Activated CD8-positive, alpha-beta T cell treated with anti-CD3 and anti-CD28 coated beads for 36 hours (primary cell): Measurements from ENCODE around the gene CD6. TPM values are rescaled to one million over a fixed set of nuclear protein-coding genes. Genes with fewer than 3 reads are reported as not detected.

Source experiments
- ATAC-seq: fragments of 200-7000 bp; cut with Tn5 transposase; one replicate; pipeline ENCODE4 v1.10.0; 2021; ENCODE audit warnings: mild to moderate bottlenecking, moderate library complexity
- CTCF ChIA-PET: fragments of 350-600 bp; sonication (Branson Sonifier 250); formaldehyde crosslinking; loops from one replicate; lab custom pipeline; 2021; ENCODE audit warnings: antibody characterized with exemption; lab: Charles Lee
- POLR2A ChIA-PET: fragments of 350-600 bp; sonication (Branson Sonifier 250); formaldehyde crosslinking; loops from one replicate; lab custom pipeline; 2021; ENCODE audit warnings: antibody characterized with exemption; lab: Charles Lee
- DNase-seq: peaks from one replicate; pipeline ENCODE4 v3.0.0-alpha.2; 2020
- H3K27ac Mint-ChIP-seq: one replicate; pipeline ENCODE4 v1.8.0; 2021; ENCODE audit warnings: mild to moderate bottlenecking, mixed read lengths
- H3K27me3 Mint-ChIP-seq: one replicate; pipeline ENCODE4 v1.8.0; 2021; ENCODE audit warnings: mixed read lengths
- H3K36me3 Mint-ChIP-seq: one replicate; pipeline ENCODE4 v1.8.0; 2021; ENCODE audit warnings: low read depth, mixed read lengths
- H3K4me1 Mint-ChIP-seq: one replicate; pipeline ENCODE4 v1.8.0; 2021; ENCODE audit warnings: low read depth, mixed read lengths
- H3K4me3 Mint-ChIP-seq: one replicate; pipeline ENCODE4 v1.8.0; 2021; ENCODE audit warnings: mild to moderate bottlenecking, moderate library complexity, mixed read lengths
- H3K9me3 Mint-ChIP-seq: one replicate; pipeline ENCODE4 v1.8.0; 2021; ENCODE audit warnings: mixed read lengths
- CTCF ChIP-seq: fragments of 200-600 bp; IDR thresholded peaks from one replicate; pipeline ENCODE4 v1.8.0; 2022; ENCODE audit warnings: antibody characterized with exemption, mild to moderate bottlenecking
- intact Hi-C: fragments of 100-400 bp; cut with micrococcal nuclease; formaldehyde crosslinking; loops from one replicate; pipeline ENCODE4 v1.10.0; 2022
- total RNA-seq, 2 experiments: library from RNA; stranded (reverse); gene quantifications; one replicate each; pipeline ENCODE4 v1.2.3, GENCODE V29; 2021

The CD6 gene
- total RNA-seq, 2 experiments from 2014 or later, result 196 to 201 TPM

GRCh38 chr11:61019832-61020405 lies 48.4 kb downstream of the CD6 start:
- Mint-ChIP-seq H3K9me3 (no peaks in the 10 kb centered on the region), H3K27ac (peak overlapping the region; percentile 88), H3K27me3 (no peaks in the 10 kb centered on the region), H3K4me3 (no peak overlapping the region), H3K36me3 (peaks cover 66% of the 10 kb centered on the region), H3K4me1 (peaks cover 65% of the 10 kb centered on the region)
- TF ChIP-seq CTCF, result no peak
- intact Hi-C loops, result loop anchor here (5.0 kb wide), 1 partner anchor 33 kb away; no protein-coding TSS in a partner anchor
- peak; percentile 7 for DNase-seq
- no peak for ATAC-seq
- ChIA-PET CTCF (interaction anchor here (0.8 to 1.1 kb wide), 2 partner anchors 50 to 94 kb away, joined by 3 to 4 read pairs; no protein-coding TSS in a partner anchor), POLR2A (interaction anchor here (0.9 to 8.7 kb wide), 5 partner anchors 13 to 277 kb away, joined by 3 to 79 read pairs (median 3); no protein-coding TSS in a partner anchor)

GRCh38 chr11:61020551-61021235 lies 49.2 kb downstream of the CD6 start:
- no peaks in the 10 kb centered on the region for H3K9me3 Mint-ChIP-seq
- DNase-seq, result peak; percentile 14
- H3K27me3 Mint-ChIP-seq, result no peaks in the 10 kb centered on the region
- no peak for TF ChIP-seq CTCF
- ChIA-PET CTCF (interaction anchor here (1.1 kb wide), 1 partner anchor 93 kb away, joined by 3 read pairs; no protein-coding TSS in a partner anchor), POLR2A (interaction anchor here (0.5 to 8.7 kb wide), 6 partner anchors 13 to 276 kb away, joined by 3 to 79 read pairs (median 3); no protein-coding TSS in a partner anchor)
- H3K36me3 Mint-ChIP-seq, result peaks cover 65% of the 10 kb centered on the region
- peak overlapping the region; percentile 64 for H3K4me3 Mint-ChIP-seq
- intact Hi-C loops, result loop anchor here (5.0 kb wide), 1 partner anchor 33 kb away; no protein-coding TSS in a partner anchor
- ATAC-seq, result no peak
- H3K4me1 Mint-ChIP-seq, result peaks cover 71% of the 10 kb centered on the region
- H3K27ac Mint-ChIP-seq, result peak overlapping the region; percentile 88

DNA sequence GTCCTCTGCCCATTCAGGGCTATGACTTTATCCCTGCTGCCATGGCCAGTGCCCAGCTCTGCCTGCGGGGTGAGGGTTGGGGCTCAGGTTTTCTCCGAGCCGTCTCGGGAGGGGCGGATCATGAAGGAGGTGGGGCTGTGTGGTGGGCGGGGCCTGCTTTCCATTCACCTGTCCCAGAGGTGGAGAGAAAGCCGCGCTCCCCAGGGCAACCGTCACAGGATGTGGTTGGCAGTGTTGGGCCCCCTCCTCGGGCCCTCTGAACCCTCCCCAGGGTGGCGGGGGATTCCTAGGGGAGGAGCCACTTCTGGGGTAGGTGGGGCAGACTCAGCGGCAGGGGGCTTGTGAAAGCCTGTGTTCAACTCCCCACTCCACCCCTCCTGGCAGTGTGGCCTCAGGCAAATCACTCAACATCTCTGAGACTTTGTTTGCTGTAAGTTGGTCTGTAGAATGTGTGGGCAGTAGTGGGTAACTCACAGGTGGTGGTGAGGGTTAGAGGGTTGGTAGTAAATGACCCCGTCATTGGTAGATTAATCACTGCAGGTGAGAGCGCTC lies 50.3 kb downstream of the CD6 start:
- no peaks in the 10 kb centered on the region for H3K27me3 Mint-ChIP-seq
- CTCF ChIA-PET, result interaction anchor here (1.1 to 2.0 kb wide), 3 partner anchors 19 to 62 kb away, joined by 3 to 5 read pairs (median 3); no protein-coding TSS in a partner anchor
- POLR2A ChIA-PET, result interaction anchor here (0.8 to 8.7 kb wide), 4 partner anchors 15 to 107 kb away, joined by 3 to 79 read pairs (median 14); no protein-coding TSS in a partner anchor
- intact Hi-C loops, result loop anchor here (5.0 kb wide), 1 partner anchor 34 kb away; no protein-coding TSS in a partner anchor
- DNase-seq, result peak; percentile 92
- peak; percentile 63 for ATAC-seq
- no peak for TF ChIP-seq CTCF
- no peaks in the 10 kb centered on the region for H3K9me3 Mint-ChIP-seq
- peak overlapping the region; percentile 64 for H3K4me3 Mint-ChIP-seq
- peak overlapping the region; percentile 88 for H3K27ac Mint-ChIP-seq
- H3K4me1 Mint-ChIP-seq, result peaks cover 81% of the 10 kb centered on the region
- H3K36me3 Mint-ChIP-seq, result peaks cover 55% of the 10 kb centered on the region

GRCh38 chr11:61022311-61023085 lies 51.0 kb downstream of the CD6 start:
- Mint-ChIP-seq H3K4me1 (peaks cover 82% of the 10 kb centered on the region), H3K36me3 (peaks cover 57% of the 10 kb centered on the region)
- intact Hi-C loops, result loop anchor here (5.0 kb wide), 1 partner anchor 35 kb away; no protein-coding TSS in a partner anchor

More at GRCh38 chr11:61022311-61023085, 51.0 kb downstream of the CD6 start:
- no peaks in the 10 kb centered on the region for H3K27me3 Mint-ChIP-seq
- peak overlapping the region; percentile 64 for H3K4me3 Mint-ChIP-seq
- peak overlapping the region; percentile 88 for H3K27ac Mint-ChIP-seq
- ATAC-seq (peak; percentile 12), DNase-seq (peak; percentile 70)
- no peaks in the 10 kb centered on the region for H3K9me3 Mint-ChIP-seq
- ChIA-PET POLR2A (interaction anchor here (0.7 to 8.7 kb wide), 16 partner anchors 15 to 109 kb away, joined by 3 to 79 read pairs (median 4); partner anchors contain the start of gene TMEM109), CTCF (interaction anchor here (0.8 to 2.1 kb wide), 7 partner anchors 9 to 165 kb away, joined by 3 to 11 read pairs (median 3); no protein-coding TSS in a partner anchor)
- TF ChIP-seq CTCF, result no peak
